SK-N-MC (cell line): Measurements from ENCODE around the gene SPATC1L.
"Not testable (repeated sequence)": the region's sequence is repeated elsewhere in the genome, so short reads cannot be mapped to it uniquely, and the experiment has no call there.

Experiments used
- EZH2 ChIP-seq: fragments of 200-600 bp; sonication (generic); IDR thresholded peaks from one replicate; pipeline ENCODE4 v1.6.1; 2017; ENCODE audit warnings: antibody characterized with exemption
- FOXP2 ChIP-seq: optimal IDR thresholded peaks from 2 replicates; pipeline ENCODE3; 2011; ENCODE audit warnings: mild to moderate bottlenecking, moderate library complexity; ENCODE audit not compliant: insufficient read depth; ENCODE audit errors: extremely low read length, control extremely low read depth
- POLR2AphosphoS5 ChIP-seq: IDR thresholded peaks from 2 replicates; pipeline ENCODE4 v1.6.1; 2012; ENCODE audit warnings: mild to moderate bottlenecking, low read depth, low read length, borderline replicate concordance

- TF ChIP-seq EZH2, FOXP2, POLR2AphosphoS5: not testable (repeated sequence)
These were observed 36.8 kb downstream of the SPATC1L start for GRCh38 chr21:46147429-46147828.
